ENCODE data around the gene HYCC1.

HYCC1 gene

GRCh38 chr7:23014681-23015080 is 751 bp upstream of the HYCC1 start:
- H3K4me3 ChIP-seq (ENCODE audit: low read length) = no peak overlapping the region

GRCh38 chr7:23012908-23013714 is 819 bp downstream of the HYCC1 start:
- H3K4me3 ChIP-seq (ENCODE audit: low read length) = peak overlapping the region; percentile 74
- DNase-seq (ENCODE audit: low read depth) = peak; percentile 39
- TF ChIP-seq CTCF (IDR thresholded peaks at IDR 0.05; ENCODE audit: insufficient read depth, low read depth, low read length, missing control alignments) = no peak

More at GRCh38 chr7:23014681-23015080, 751 bp upstream of the HYCC1 start:
- DNase-seq (ENCODE audit: low read depth) = no peak
- TF ChIP-seq CTCF (IDR thresholded peaks at IDR 0.05; ENCODE audit: insufficient read depth, low read depth, low read length, missing control alignments) = no peak

- no peak for TF ChIP-seq CTCF (IDR thresholded peaks at IDR 0.05; ENCODE audit: insufficient read depth, low read depth, low read length, missing control alignments)
- peak overlapping the region; percentile 74 for H3K4me3 ChIP-seq (ENCODE audit: low read length)
- DNase-seq (ENCODE audit: low read depth) = peak; percentile 40
These were observed 1.7 kb downstream of the HYCC1 start for GRCh38 chr7:23012186-23012585.

GRCh38 chr7:23011222-23011924 is 2.6 kb downstream of the HYCC1 start:
- DNase-seq (ENCODE audit: low read depth) = no peak
- H3K4me3 ChIP-seq (ENCODE audit: low read length) = no peak overlapping the region
- TF ChIP-seq CTCF (IDR thresholded peaks at IDR 0.05; ENCODE audit: insufficient read depth, low read depth, low read length, missing control alignments) = no peak

GRCh38 chr7:23009303-23009702 is 4.6 kb downstream of the HYCC1 start:
- TF ChIP-seq CTCF (IDR thresholded peaks at IDR 0.05; ENCODE audit: insufficient read depth, low read depth, low read length, missing control alignments) = no peak
- no peak overlapping the region for H3K4me3 ChIP-seq (ENCODE audit: low read length)

GRCh38 chr7:23004247-23004520 is 9.7 kb downstream of the HYCC1 start:
- no peak for DNase-seq (ENCODE audit: low read depth)
- H3K4me3 ChIP-seq (ENCODE audit: low read length) = no peak overlapping the region
- TF ChIP-seq CTCF (IDR thresholded peaks at IDR 0.05; ENCODE audit: insufficient read depth, low read depth, low read length, missing control alignments) = no peak

More at GRCh38 chr7:23009303-23009702, 4.6 kb downstream of the HYCC1 start:
- DNase-seq (ENCODE audit: low read depth) = no peak

Data from epithelial cell of esophagus (primary cell).